Measurements from ENCODE around the gene GTF2F1. TPM values are rescaled to one million over a fixed set of nuclear protein-coding genes. Genes with fewer than 3 reads are reported as not detected.
"Not testable (repeated sequence)": the region's sequence is repeated elsewhere in the genome, so short reads cannot be mapped to it uniquely, and the experiment has no call there.

Gene GTF2F1
- total RNA-seq, 1 donor from 2014 or later: 62.0 TPM

DNA sequence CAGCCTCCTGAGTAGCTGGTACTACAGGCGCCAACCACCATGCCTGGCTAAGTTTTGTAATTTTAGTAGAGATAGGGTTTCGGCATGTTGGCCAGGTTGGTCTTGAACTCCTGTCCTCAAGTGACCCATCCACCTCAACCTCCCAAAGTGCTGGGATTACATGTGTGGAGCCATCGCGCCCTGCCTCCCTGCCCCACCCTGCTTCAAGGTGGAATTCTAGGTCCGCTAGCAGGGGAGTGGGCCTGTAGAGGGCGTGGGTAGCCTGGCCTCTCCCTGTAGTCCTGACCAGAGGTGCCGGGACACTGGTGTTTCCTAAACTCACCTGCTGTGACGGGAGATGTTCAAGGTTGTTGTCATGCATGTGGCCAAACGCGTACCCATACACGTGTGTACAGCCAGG lies 40.2 kb upstream of the GTF2F1 start:
- no peak for DNase-seq (ENCODE audit: extremely low spot score, unreplicated experiment)
- Mint-ChIP-seq H3K36me3 (ENCODE audit: unreplicated experiment) (no peaks in the 10 kb centered on the region), H3K9me3 (ENCODE audit: unreplicated experiment) (no peaks in the 10 kb centered on the region), H3K4me3 (ENCODE audit: unreplicated experiment) (no peak overlapping the region), H3K27me3 (ENCODE audit: unreplicated experiment) (peaks cover 10% of the 10 kb centered on the region), H3K4me1 (ENCODE audit: unreplicated experiment) (no peaks in the 10 kb centered on the region), H3K27ac (ENCODE audit: unreplicated experiment) (no peak overlapping the region)
- TF ChIP-seq, protein P1, sequence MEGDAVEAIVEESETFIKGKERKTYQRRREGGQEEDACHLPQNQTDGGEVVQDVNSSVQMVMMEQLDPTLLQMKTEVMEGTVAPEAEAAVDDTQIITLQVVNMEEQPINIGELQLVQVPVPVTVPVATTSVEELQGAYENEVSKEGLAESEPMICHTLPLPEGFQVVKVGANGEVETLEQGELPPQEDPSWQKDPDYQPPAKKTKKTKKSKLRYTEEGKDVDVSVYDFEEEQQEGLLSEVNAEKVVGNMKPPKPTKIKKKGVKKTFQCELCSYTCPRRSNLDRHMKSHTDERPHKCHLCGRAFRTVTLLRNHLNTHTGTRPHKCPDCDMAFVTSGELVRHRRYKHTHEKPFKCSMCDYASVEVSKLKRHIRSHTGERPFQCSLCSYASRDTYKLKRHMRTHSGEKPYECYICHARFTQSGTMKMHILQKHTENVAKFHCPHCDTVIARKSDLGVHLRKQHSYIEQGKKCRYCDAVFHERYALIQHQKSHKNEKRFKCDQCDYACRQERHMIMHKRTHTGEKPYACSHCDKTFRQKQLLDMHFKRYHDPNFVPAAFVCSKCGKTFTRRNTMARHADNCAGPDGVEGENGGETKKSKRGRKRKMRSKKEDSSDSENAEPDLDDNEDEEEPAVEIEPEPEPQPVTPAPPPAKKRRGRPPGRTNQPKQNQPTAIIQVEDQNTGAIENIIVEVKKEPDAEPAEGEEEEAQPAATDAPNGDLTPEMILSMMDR (IDR thresholded peaks at IDR 0.05): no peak

DNA sequence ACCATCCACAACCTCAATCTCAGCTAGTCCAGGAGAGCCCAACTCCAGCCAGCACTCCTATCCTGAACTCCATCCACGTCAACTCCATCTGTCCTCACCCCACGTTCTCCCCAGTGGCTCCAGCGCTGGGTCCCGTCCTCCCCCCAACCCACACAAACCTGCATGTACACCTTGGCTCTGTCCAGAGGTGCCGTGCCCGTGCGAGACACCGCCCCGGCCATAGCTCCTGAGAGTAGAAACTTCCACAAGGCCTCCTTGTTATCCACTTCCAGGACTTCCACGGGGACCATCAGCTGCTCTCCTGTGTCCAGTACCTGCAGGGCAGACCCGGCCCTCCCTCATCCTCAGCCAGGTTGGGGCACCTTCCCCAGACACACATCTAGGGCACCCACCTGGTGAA lies 38.9 kb upstream of the GTF2F1 start:
- Mint-ChIP-seq H3K36me3 (ENCODE audit: unreplicated experiment) (no peaks in the 10 kb centered on the region), H3K4me3 (ENCODE audit: unreplicated experiment) (no peak overlapping the region), H3K27me3 (ENCODE audit: unreplicated experiment) (peaks cover 10% of the 10 kb centered on the region), H3K9me3 (ENCODE audit: unreplicated experiment) (no peaks in the 10 kb centered on the region), H3K4me1 (ENCODE audit: unreplicated experiment) (no peaks in the 10 kb centered on the region), H3K27ac (ENCODE audit: unreplicated experiment) (no peak overlapping the region)
- TF ChIP-seq, protein P1 (IDR thresholded peaks at IDR 0.05): no peak
- no peak for DNase-seq (ENCODE audit: extremely low spot score, unreplicated experiment)

- no peaks in the 10 kb centered on the region for H3K9me3 Mint-ChIP-seq (ENCODE audit: unreplicated experiment)
- TF ChIP-seq, protein P1 (IDR thresholded peaks at IDR 0.05): no peak
- peaks cover 10% of the 10 kb centered on the region for H3K27me3 Mint-ChIP-seq (ENCODE audit: unreplicated experiment)
- peaks cover 6% of the 10 kb centered on the region for H3K4me1 Mint-ChIP-seq (ENCODE audit: unreplicated experiment)
- no peak overlapping the region for H3K4me3 Mint-ChIP-seq (ENCODE audit: unreplicated experiment)
- no peaks in the 10 kb centered on the region for H3K36me3 Mint-ChIP-seq (ENCODE audit: unreplicated experiment)
- no peak for DNase-seq (ENCODE audit: extremely low spot score, unreplicated experiment)
- H3K27ac Mint-ChIP-seq (ENCODE audit: unreplicated experiment): no peak overlapping the region
Measured at GRCh38 chr19:6429419-6430221, 36.7 kb upstream of the GTF2F1 start.

DNA sequence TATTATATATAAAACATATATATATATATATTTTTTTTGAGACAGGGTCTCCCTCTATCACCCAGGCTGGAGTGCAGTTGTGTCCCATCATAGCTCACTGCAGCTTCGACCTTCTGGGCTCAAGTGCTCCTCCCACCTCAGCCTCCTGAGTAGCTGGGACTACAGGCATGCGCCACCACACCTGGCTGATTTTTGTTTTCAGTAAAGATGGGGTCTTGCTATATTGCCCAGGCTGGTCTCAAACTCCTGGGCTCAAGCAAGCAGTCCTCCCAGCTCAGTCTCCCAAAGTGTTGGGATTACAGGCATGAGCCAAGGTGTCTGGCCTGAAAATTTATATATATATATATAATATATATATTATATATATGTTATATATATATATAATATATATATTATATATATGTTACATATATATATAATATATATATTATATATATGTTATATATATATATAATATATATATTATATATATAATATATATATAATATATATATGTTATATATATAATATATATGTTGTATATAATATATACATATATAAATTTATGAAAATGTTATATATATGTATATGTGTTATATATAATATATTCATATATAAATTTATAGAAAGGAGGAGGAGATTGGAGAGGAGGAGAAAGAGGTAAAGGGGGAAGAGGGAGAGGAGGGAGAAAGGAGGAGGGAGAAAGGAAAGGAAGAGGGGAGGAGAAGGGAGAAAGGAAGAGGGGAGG lies 35.9 kb upstream of the GTF2F1 start:
- not testable (repeated sequence) for H3K4me1 Mint-ChIP-seq (ENCODE audit: unreplicated experiment); H3K27me3 Mint-ChIP-seq (ENCODE audit: unreplicated experiment); H3K4me3 Mint-ChIP-seq (ENCODE audit: unreplicated experiment); H3K36me3 Mint-ChIP-seq (ENCODE audit: unreplicated experiment); H3K9me3 Mint-ChIP-seq (ENCODE audit: unreplicated experiment); DNase-seq (ENCODE audit: extremely low spot score, unreplicated experiment); H3K27ac Mint-ChIP-seq (ENCODE audit: unreplicated experiment)

GRCh38 chr19:6427131-6427530 lies 34.2 kb upstream of the GTF2F1 start:
- H3K36me3 Mint-ChIP-seq (ENCODE audit: unreplicated experiment): peaks cover 5% of the 10 kb centered on the region

More at GRCh38 chr19:6427131-6427530, 34.2 kb upstream of the GTF2F1 start:
- Mint-ChIP-seq H3K9me3 (ENCODE audit: unreplicated experiment) (no peaks in the 10 kb centered on the region), H3K4me1 (ENCODE audit: unreplicated experiment) (peaks cover 22% of the 10 kb centered on the region), H3K4me3 (ENCODE audit: unreplicated experiment) (no peak overlapping the region), H3K27ac (ENCODE audit: unreplicated experiment) (no peak overlapping the region), H3K27me3 (ENCODE audit: unreplicated experiment) (peaks cover 10% of the 10 kb centered on the region)
- TF ChIP-seq, protein P1 (IDR thresholded peaks at IDR 0.05): no peak
- no peak for DNase-seq (ENCODE audit: extremely low spot score, unreplicated experiment)

Data from osteocyte (in vitro differentiated cells).